ENCODE results near the gene TACR1.

The TACR1 gene

GRCh38 chr2:75012080-75012479 lies 187.2 kb downstream of the TACR1 start:
- no peaks in the 10 kb centered on the region for H3K36me3 ChIP-seq (ENCODE audit: control insufficient read depth in 5 of 5, insufficient read depth in 5 of 5, low read length in 5 of 5)
- H3K9me3 ChIP-seq (ENCODE audit: control insufficient read depth in 5 of 5, low read length in 5 of 5) = no peaks in the 10 kb centered on the region
- H3K27me3 ChIP-seq (ENCODE audit: control insufficient read depth in 5 of 5, insufficient read depth in 4 of 5, low read length in 5 of 5) = no peaks in the 10 kb centered on the region
- no peak overlapping the region for H3K27ac ChIP-seq (ENCODE audit: low read depth, low read length)
- peaks cover 0 to 2% (median 0%) of the 10 kb centered on the region in 5 donors for H3K4me1 ChIP-seq (ENCODE audit: control insufficient read depth in 5 of 5, insufficient read depth in 5 of 5, low read length in 5 of 5)
- no peak overlapping the region for H3K4me3 ChIP-seq (ENCODE audit: low read depth in 1 of 5, low read length in 5 of 5)
- H3K9ac ChIP-seq (ENCODE audit: low read length in 5 of 5) = no peak overlapping the region

GRCh38 chr2:75010571-75010970 lies 188.7 kb downstream of the TACR1 start:
- no peak overlapping the region for H3K9ac ChIP-seq (ENCODE audit: low read length in 5 of 5)
- H3K4me1 ChIP-seq (ENCODE audit: control insufficient read depth in 5 of 5, insufficient read depth in 5 of 5, low read length in 5 of 5) = peaks cover 0 to 2% (median 0%) of the 10 kb centered on the region in 5 donors
- peaks cover 0 to 4% (median 0%) of the 10 kb centered on the region in 5 donors for H3K9me3 ChIP-seq (ENCODE audit: control insufficient read depth in 5 of 5, low read length in 5 of 5)
- H3K36me3 ChIP-seq (ENCODE audit: control insufficient read depth in 5 of 5, insufficient read depth in 5 of 5, low read length in 5 of 5) = no peaks in the 10 kb centered on the region
- H3K27ac ChIP-seq (ENCODE audit: low read depth, low read length) = no peak overlapping the region
- no peak overlapping the region for H3K4me3 ChIP-seq (ENCODE audit: low read depth in 1 of 5, low read length in 5 of 5)
- H3K27me3 ChIP-seq (ENCODE audit: control insufficient read depth in 5 of 5, insufficient read depth in 4 of 5, low read length in 5 of 5) = no peaks in the 10 kb centered on the region

- Histone ChIP-seq H3K9ac (ENCODE audit: low read length in 5 of 5) (no peak overlapping the region), H3K9me3 (ENCODE audit: control insufficient read depth in 5 of 5, low read length in 5 of 5) (peaks cover 0 to 4% (median 0%) of the 10 kb centered on the region in 5 donors), H3K27me3 (ENCODE audit: control insufficient read depth in 5 of 5, insufficient read depth in 4 of 5, low read length in 5 of 5) (no peaks in the 10 kb centered on the region), H3K36me3 (ENCODE audit: control insufficient read depth in 5 of 5, insufficient read depth in 5 of 5, low read length in 5 of 5) (no peaks in the 10 kb centered on the region), H3K4me1 (ENCODE audit: control insufficient read depth in 5 of 5, insufficient read depth in 5 of 5, low read length in 5 of 5) (peaks cover 0 to 2% (median 0%) of the 10 kb centered on the region in 5 donors), H3K4me3 (ENCODE audit: low read depth in 1 of 5, low read length in 5 of 5) (no peak overlapping the region), H3K27ac (ENCODE audit: low read depth, low read length) (no peak overlapping the region)
Measured at GRCh38 chr2:75007819-75008218, 191.5 kb downstream of the TACR1 start.

GRCh38 chr2:75007061-75007460 lies 192.3 kb downstream of the TACR1 start:
- Histone ChIP-seq H3K27ac (ENCODE audit: low read depth, low read length) (no peak overlapping the region), H3K4me3 (ENCODE audit: low read depth in 1 of 5, low read length in 5 of 5) (no peak overlapping the region), H3K9me3 (ENCODE audit: control insufficient read depth in 5 of 5, low read length in 5 of 5) (peaks cover 0 to 4% (median 0%) of the 10 kb centered on the region in 5 donors), H3K4me1 (ENCODE audit: control insufficient read depth in 5 of 5, insufficient read depth in 5 of 5, low read length in 5 of 5) (peaks cover 0 to 2% (median 0%) of the 10 kb centered on the region in 5 donors), H3K27me3 (ENCODE audit: control insufficient read depth in 5 of 5, insufficient read depth in 4 of 5, low read length in 5 of 5) (no peaks in the 10 kb centered on the region), H3K9ac (ENCODE audit: low read length in 5 of 5) (no peak overlapping the region), H3K36me3 (ENCODE audit: control insufficient read depth in 5 of 5, insufficient read depth in 5 of 5, low read length in 5 of 5) (no peaks in the 10 kb centered on the region)

DNA sequence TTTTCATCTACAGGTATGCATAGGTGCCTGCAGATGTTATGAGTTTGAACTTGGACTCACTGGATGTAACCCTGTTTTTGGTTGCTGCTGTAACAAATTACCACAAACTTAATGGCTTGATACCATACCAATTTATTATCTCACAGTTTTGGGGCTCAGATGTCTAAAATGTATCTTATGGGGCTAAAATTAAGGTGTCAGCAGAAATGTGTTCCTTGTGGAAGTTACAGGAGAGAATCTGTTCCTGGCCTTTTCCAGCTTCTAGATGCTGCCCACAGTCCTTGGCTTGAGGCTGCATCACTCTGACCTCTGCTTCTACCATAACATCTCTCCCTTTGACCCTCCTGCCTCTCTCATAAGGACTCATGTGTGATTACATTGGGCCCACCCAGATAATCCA lies 193.3 kb downstream of the TACR1 start:
- Histone ChIP-seq H3K36me3 (ENCODE audit: control insufficient read depth in 5 of 5, insufficient read depth in 5 of 5, low read length in 5 of 5) (no peaks in the 10 kb centered on the region), H3K27me3 (ENCODE audit: control insufficient read depth in 5 of 5, insufficient read depth in 4 of 5, low read length in 5 of 5) (no peaks in the 10 kb centered on the region), H3K9me3 (ENCODE audit: control insufficient read depth in 5 of 5, low read length in 5 of 5) (peaks cover 0 to 4% (median 0%) of the 10 kb centered on the region in 5 donors), H3K27ac (ENCODE audit: low read depth, low read length) (no peak overlapping the region), H3K4me1 (ENCODE audit: control insufficient read depth in 5 of 5, insufficient read depth in 5 of 5, low read length in 5 of 5) (peaks cover 0 to 2% (median 0%) of the 10 kb centered on the region in 5 donors), H3K9ac (ENCODE audit: low read length in 5 of 5) (no peak overlapping the region), H3K4me3 (ENCODE audit: low read depth in 1 of 5, low read length in 5 of 5) (no peak overlapping the region)

- Histone ChIP-seq H3K27me3 (ENCODE audit: control insufficient read depth in 5 of 5, insufficient read depth in 4 of 5, low read length in 5 of 5) (no peaks in the 10 kb centered on the region), H3K36me3 (ENCODE audit: control insufficient read depth in 5 of 5, insufficient read depth in 5 of 5, low read length in 5 of 5) (no peaks in the 10 kb centered on the region), H3K4me3 (ENCODE audit: low read depth in 1 of 5, low read length in 5 of 5) (no peak overlapping the region), H3K27ac (ENCODE audit: low read depth, low read length) (no peak overlapping the region), H3K9me3 (ENCODE audit: control insufficient read depth in 5 of 5, low read length in 5 of 5) (peaks cover 0 to 4% (median 0%) of the 10 kb centered on the region in 5 donors), H3K9ac (ENCODE audit: low read length in 5 of 5) (no peak overlapping the region), H3K4me1 (ENCODE audit: control insufficient read depth in 5 of 5, insufficient read depth in 5 of 5, low read length in 5 of 5) (peaks cover 0 to 5% (median 0%) of the 10 kb centered on the region in 5 donors)
Measured at GRCh38 chr2:75003773-75004172, 195.5 kb downstream of the TACR1 start.

GRCh38 chr2:75003276-75003675 lies 196.0 kb downstream of the TACR1 start:
- peaks cover 0 to 3% (median 0%) of the 10 kb centered on the region in 5 donors for H3K4me1 ChIP-seq (ENCODE audit: control insufficient read depth in 5 of 5, insufficient read depth in 5 of 5, low read length in 5 of 5)
- no peak overlapping the region for H3K27ac ChIP-seq (ENCODE audit: low read depth, low read length)
- H3K9ac ChIP-seq (ENCODE audit: low read length in 5 of 5) = no peak overlapping the region
- H3K9me3 ChIP-seq (ENCODE audit: control insufficient read depth in 5 of 5, low read length in 5 of 5) = peaks cover 0 to 4% (median 0%) of the 10 kb centered on the region in 5 donors
- H3K27me3 ChIP-seq (ENCODE audit: control insufficient read depth in 5 of 5, insufficient read depth in 4 of 5, low read length in 5 of 5) = no peaks in the 10 kb centered on the region
- no peaks in the 10 kb centered on the region for H3K36me3 ChIP-seq (ENCODE audit: control insufficient read depth in 5 of 5, insufficient read depth in 5 of 5, low read length in 5 of 5)
- no peak overlapping the region for H3K4me3 ChIP-seq (ENCODE audit: low read depth in 1 of 5, low read length in 5 of 5)

DNA sequence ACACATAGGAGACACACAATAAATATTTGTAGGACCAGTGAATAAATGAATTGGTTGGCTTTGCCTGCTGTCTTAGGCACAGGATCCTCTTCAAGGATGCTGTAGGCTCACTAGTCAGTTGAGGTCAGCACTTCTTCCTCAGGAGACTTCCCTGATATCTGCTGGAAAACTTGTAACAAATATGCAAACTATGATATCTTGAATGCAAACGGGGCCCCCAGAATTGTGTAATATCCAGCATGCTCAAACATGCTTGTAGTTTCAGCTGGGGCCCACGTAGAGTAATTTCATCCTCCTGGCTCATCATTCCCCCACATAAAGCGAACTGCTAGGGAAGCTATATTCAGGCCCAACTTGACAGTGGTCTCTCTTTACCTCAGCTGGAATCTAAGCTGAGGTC lies 197.3 kb downstream of the TACR1 start:
- peaks cover 0 to under 1% (median 0%) of the 10 kb centered on the region in 5 donors for H3K36me3 ChIP-seq (ENCODE audit: control insufficient read depth in 5 of 5, insufficient read depth in 5 of 5, low read length in 5 of 5)
- H3K27ac ChIP-seq (ENCODE audit: low read depth, low read length) = no peak overlapping the region
- no peaks in the 10 kb centered on the region for H3K27me3 ChIP-seq (ENCODE audit: control insufficient read depth in 5 of 5, insufficient read depth in 4 of 5, low read length in 5 of 5)
- no peak overlapping the region for H3K4me3 ChIP-seq (ENCODE audit: low read depth in 1 of 5, low read length in 5 of 5)
- H3K9me3 ChIP-seq (ENCODE audit: control insufficient read depth in 5 of 5, low read length in 5 of 5) = peaks cover 0 to 4% (median 0%) of the 10 kb centered on the region in 5 donors
- no peak overlapping the region for H3K9ac ChIP-seq (ENCODE audit: low read length in 5 of 5)
- peaks cover 0 to 3% (median 0%) of the 10 kb centered on the region in 5 donors for H3K4me1 ChIP-seq (ENCODE audit: control insufficient read depth in 5 of 5, insufficient read depth in 5 of 5, low read length in 5 of 5)

DNA sequence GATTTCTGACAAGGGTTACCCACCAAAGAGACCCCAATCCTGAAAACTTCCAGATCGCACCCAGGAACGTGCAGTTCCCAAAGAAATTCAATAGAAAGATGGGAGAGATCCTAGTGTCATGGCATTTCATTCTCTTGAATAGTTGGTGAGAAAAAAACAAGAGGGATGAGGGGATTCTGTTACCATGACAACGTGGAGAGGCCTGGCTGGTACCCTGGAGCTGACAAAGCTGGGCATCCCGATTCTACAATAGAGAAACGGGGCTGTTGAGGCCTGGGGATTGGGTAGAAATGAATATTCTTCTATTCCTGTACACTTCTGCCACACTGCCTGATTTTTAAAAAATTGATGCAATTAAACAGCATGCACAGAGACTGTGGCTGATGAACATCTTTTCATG lies 199.9 kb downstream of the TACR1 start:
- Histone ChIP-seq H3K27ac (ENCODE audit: low read depth, low read length) (no peak overlapping the region), H3K9ac (ENCODE audit: low read length in 5 of 5) (no peak overlapping the region), H3K4me3 (ENCODE audit: low read depth in 1 of 5, low read length in 5 of 5) (no peak overlapping the region), H3K36me3 (ENCODE audit: control insufficient read depth in 5 of 5, insufficient read depth in 5 of 5, low read length in 5 of 5) (peaks cover 0 to 3% (median 0%) of the 10 kb centered on the region in 5 donors), H3K27me3 (ENCODE audit: control insufficient read depth in 5 of 5, insufficient read depth in 4 of 5, low read length in 5 of 5) (no peaks in the 10 kb centered on the region), H3K4me1 (ENCODE audit: control insufficient read depth in 5 of 5, insufficient read depth in 5 of 5, low read length in 5 of 5) (peaks cover 0 to 3% (median 0%) of the 10 kb centered on the region in 5 donors), H3K9me3 (ENCODE audit: control insufficient read depth in 5 of 5, low read length in 5 of 5) (peaks cover 0 to 3% (median 0%) of the 10 kb centered on the region in 5 donors)
